Activated CD4-positive, alpha-beta T cell treated with anti-CD3 and anti-CD28 coated beads, Interleukin-2, amount 50 U/mL, for 16 hours (primary cell): Measurements from ENCODE around the gene TUBB2B.
"Not testable (repeated sequence)": the region's sequence is repeated elsewhere in the genome, so short reads cannot be mapped to it uniquely, and the experiment has no call there.

Experiments
- DNase-seq: peaks from one replicate; pipeline ENCODE4 v3.0.0-alpha.2; 2020

The TUBB2B gene

GRCh38 chr6:3208098-3208774, 19.2 kb downstream of the TUBB2B start:
- DNase-seq, result no peak

DNA sequence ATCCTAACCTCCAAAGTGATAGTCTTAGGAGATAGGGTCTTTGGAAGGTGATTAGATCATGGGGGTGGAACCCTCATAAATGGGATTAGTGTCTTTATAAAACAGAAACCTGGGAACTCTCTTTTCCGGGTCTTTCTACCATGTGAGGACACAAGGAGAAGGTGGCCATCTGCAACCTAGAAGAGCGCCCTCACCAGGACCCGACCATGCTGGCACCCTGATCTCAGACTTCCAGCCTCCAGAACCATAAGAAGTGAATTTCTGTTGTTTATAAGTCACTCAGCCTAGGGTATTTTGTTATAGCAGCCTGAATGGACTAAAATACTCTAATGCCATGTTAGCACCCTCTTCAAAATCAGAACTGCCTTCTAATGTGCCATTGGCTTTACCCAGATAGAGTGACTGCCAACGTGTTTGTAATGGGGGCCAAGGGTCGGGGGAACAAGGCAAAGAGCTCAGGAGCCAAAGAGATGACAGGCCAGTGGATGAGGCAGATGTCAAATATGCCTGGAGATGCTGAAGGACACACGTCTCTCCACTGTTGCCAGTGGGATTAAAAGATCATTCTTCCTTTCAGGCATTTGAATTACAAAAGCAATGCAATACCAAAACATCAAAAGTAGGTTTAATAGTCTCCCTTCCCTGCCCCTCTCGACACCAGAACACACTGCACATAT, 21.0 kb downstream of the TUBB2B start:
- DNase-seq, result no peak

DNA sequence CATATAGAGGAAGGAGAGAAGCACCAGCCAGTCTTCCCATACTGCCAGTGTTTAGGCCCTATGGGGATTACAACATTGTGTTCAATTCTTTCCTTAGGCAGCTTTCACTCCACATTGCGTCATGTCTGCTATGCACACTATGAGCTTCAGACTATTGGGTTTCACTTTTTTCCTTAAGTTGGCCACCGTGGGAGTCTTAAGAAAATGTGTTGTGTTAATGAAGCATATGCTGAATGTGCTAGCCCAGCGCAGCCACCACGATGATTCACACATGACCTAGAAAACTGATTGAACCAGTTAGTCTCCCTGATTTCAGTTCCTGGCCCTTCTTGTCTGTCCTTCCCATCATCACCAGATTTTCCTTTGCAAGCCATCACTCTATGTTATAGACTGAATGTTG, 21.5 kb downstream of the TUBB2B start:
- DNase-seq, result no peak

GRCh38 chr6:3204921-3205320, 22.5 kb downstream of the TUBB2B start:
- DNase-seq, result no peak

DNA sequence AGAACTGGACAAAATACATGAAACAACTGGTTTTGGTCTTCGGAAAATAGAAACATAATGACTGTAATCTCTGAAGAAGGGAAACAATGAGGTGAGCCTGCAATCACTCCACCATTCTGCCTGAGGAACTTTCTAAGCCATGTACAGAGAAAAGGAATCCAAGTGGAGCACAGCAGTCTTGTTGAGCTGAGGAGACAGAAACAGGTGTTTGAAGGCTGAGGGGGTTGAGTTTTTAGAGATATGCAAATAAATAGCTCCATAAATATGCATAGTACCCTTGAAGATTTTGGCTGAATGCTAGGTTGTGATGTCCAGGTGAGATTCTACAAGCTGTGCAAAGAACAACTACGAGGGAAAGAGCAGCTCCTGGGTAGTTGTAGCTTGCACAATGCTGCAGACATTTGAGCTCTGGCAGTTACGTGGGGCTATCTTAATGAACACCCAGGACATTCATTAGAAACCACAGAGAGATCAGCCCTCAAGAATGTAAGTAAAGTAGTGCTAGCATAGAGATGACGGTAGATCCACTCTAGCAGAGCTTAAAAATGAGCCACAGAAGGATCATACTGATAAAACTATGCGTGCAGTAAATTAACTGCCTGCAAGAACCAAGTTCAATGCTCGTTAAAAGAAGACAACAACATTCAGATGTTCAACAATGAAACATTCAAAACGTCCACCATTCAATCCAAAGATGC, 24.3 kb downstream of the TUBB2B start:
- no peak for DNase-seq

DNA sequence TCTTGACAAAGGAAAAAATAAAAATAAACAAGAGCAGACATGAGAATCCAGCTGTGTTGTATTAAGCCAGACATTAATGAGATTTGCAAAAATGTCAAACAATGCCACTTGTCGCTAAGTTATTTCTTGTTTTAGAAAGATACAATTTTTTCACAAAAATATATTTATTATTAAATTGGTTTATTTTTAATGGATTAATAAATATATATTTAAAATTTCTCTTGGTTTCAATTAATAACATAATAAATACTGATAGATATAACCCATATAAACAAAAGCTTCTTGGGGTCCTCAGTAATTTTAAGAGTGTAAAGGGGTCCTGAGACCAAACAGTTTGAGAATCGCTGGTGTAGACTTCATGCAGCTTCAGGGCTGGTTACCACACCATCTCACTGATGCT, 26.1 kb downstream of the TUBB2B start:
- no peak for DNase-seq

DNA sequence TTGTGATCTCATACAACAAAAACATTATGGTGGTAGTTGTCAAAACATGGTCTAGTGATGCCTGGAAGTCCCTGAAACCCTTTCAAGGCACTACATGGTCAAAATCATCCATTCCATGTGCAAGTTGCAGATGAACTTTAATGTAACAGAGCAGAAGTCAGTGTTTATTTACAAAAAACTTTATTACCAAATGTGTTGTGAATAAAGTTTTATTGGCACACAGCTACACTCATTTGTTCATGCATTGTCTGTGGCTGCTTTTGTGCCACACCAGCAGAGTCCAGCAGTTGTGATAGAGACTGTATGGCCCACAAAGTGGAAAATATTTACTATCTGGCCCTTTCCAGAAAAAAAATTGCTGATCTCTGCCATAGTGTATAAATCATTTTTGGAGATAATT, 26.8 kb downstream of the TUBB2B start:
- no peak for DNase-seq

- DNase-seq, result no peak
These were observed 28.1 kb downstream of the TUBB2B start for GRCh38 chr6:3199382-3199781.

DNA sequence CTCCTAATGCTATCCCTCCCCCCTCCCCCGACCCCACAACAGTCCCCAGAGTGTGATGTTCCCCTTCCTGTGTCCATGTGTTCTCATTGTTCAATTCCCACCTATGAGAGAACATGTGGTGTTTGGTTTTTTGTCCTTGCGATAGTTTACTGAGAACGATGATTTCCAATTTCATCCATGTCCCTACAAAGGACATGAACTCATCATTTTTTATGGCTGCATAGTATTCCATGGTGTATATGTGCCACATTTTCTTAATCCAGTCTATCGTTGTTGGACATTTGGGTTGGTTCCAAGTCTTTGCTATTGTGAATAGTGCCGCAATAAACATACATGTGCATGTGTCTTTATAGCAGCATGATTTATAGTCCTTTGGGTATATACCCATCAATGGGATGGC, 29.7 kb downstream of the TUBB2B start:
- not testable (repeated sequence) for DNase-seq

GRCh38 chr6:3196770-3197169, 30.7 kb downstream of the TUBB2B start:
- DNase-seq, result no peak

DNA sequence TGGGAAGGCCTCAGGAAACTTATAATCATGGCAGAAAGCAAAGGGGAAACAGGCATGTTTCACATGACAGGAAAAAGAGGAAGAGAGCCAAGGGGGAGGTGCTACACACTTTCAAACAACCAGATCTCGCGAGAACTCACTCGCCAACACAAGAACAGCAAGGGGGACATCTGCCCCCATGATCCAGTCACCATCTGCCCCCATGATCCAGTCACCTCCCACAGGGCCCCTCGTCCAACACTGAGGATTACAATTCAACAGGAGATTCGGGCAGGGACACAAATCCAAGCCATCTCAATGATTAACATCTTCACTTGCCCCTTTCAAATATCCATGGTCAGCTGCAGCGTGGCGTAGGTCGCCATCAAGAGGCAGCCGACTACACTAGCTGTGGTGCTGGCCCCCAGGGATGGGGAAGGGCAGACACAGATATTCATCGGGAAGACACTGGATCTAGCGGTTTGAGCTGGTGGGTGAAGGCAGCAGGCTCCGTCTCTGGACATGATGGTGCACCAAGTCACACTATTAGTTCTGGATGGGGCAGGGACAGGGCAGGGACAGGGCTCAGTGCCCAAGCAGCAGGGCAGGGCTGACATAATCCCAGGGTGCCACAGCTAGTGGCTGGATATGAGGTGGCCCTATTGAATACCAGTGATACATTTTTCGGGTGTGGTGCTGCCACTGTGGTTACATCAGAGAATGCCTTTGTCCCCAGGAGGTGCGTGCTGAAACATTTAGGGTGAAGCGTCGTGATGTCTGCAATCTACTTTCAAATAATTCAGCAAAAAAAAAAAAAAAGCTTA, 31.6 kb downstream of the TUBB2B start:
- DNase-seq, result no peak

DNA sequence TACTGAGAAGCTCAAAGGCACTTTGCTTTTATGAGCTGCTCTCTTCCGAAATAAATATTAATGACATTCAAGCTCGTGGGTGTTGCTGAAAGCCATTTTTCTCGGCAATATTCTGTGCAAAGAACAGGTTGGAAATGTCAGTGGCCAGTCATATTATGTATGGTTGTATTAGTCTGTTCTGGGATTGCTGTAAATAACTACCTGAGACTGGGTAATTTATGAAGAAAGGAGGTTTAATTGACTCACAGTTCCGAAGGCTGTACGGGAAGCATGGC, 32.1 kb downstream of the TUBB2B start:
- no peak for DNase-seq

DNA sequence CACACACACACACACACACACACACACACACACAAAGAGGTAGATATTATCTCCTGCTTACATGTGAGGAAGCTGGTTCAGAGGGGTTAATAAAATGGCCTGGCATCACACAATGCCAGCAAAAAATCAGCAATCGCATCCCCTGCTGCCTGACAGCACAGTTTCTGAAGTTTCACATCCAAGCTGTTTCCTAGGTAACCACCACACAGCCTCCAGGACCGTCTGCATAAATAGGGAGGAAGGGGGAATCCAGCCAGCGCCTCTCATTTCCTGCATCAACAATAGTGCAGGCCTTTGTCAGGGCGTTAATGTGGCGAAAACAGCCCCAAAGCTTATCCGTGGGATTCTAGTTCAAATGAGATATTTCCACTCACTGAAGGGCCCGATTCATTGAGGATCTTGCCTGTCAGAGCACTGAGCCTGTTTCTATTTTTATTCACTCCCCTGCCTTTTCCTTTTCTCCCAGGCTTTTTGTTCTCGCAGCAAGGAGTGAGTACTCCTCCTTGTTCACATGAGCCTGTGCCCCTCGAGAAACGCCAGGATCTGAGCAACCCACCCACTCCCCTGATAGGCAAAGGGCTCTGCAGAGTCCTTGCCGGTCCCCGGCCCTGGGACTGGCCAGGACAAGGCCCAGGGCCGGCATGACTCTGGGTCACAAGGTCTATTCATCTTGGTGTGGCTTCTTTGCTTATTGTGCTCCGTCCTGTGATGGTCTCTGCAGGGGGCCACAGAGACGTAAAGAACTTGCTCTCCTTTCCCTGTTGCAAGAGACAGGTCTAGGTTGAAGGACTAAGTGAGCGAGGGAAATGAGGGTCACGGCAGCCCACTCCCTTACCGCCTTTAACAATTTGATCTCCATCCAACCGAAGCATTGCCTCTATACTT, 32.7 kb downstream of the TUBB2B start:
- DNase-seq, result no peak

- DNase-seq, result no peak
These were observed 34.2 kb downstream of the TUBB2B start for GRCh38 chr6:3193102-3193849.

GRCh38 chr6:3190779-3191178, 36.7 kb downstream of the TUBB2B start:
- no peak for DNase-seq

- no peak for DNase-seq
These were observed 37.4 kb downstream of the TUBB2B start for GRCh38 chr6:3190056-3190455.

GRCh38 chr6:3189192-3189591, 38.3 kb downstream of the TUBB2B start:
- not testable (repeated sequence) for DNase-seq

DNA sequence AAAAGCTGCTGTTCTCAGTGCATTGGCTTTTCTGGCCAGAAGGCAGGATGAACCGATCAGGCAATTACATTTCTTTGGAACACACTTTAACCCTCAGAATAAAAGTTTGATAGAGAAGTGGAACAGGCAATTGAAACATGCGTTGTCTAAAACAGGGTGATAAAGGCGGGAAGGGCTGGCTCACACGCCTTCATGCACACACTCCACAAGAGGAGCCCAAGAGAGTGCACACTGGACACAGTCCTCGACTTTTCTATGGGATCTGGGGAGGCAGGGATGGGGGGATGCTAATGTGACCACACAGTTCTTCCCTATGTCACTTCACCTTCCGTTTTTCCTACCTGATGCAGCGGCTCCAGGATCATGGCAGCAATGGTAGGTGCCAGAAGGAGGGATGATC, 39.2 kb downstream of the TUBB2B start:
- no peak for DNase-seq

DNA sequence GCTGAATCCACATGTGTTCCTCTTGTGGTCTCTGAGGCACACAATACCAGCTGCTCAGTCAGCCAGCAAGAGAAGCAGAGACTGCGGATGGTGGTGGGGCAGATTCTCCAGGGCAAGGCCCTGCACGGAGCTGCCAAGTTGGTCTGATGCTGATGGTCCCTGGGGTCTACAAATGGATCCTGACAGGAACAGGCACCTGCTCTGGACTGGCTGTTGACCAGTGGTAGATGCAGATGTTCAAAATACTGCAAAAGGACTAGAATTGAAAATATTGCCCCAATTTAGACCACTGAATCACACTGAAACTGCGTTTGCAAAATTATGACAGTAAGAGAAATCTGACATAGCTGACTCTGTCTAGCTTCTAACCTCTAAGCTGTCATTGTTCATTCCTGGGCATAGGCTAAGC, 40.5 kb downstream of the TUBB2B start:
- no peak for DNase-seq

GRCh38 chr6:3183066-3183465, 44.4 kb downstream of the TUBB2B start:
- DNase-seq, result no peak

GRCh38 chr6:3181105-3181504, 46.3 kb downstream of the TUBB2B start:
- no peak for DNase-seq

GRCh38 chr6:3179945-3180344, 47.5 kb downstream of the TUBB2B start:
- not testable (repeated sequence) for DNase-seq
